OCI-LY3 (cell line): ENCODE measurements around the gene RBM19.

Source experiments
- H2AFZ ChIP-seq: fragments of 200-600, 300-600 bp; shearing (Covaris generic); 2 replicates; pipeline ENCODE4 v1.6.0; 2014; ENCODE audit warnings: antibody characterized with exemption, low read depth, low read length
- H3K27ac ChIP-seq: fragments of 200-600, 300-600 bp; sonication (generic); 2 replicates; pipeline ENCODE4 v1.5.1; 2014; ENCODE audit warnings: mild to moderate bottlenecking, low read length, moderate library complexity, mixed read lengths
- H3K27me3 ChIP-seq: fragments of 200-600, 300-600 bp; sonication (generic); 2 replicates; pipeline ENCODE4 v1.6.1; 2014; ENCODE audit warnings: low read depth, low read length, mixed read lengths
- H3K36me3 ChIP-seq: fragments of 200-600, 300-600 bp; sonication (generic); replicated peaks from 2 replicates; pipeline ENCODE3; 2014; ENCODE audit warnings: low read depth, low read length, mixed read lengths
- H3K4me1 ChIP-seq: fragments of 300-600, 200-600 bp; sonication (generic); 2 replicates; pipeline ENCODE4 v1.6.1; 2014; ENCODE audit warnings: low read length, mixed read lengths
- H3K4me2 ChIP-seq: fragments of 200-600, 300-600 bp; sonication (generic); 2 replicates; pipeline ENCODE4 v1.6.1; 2014; ENCODE audit warnings: low read length, mixed read lengths
- H3K4me3 ChIP-seq: fragments of 300-600, 200-600 bp; sonication (generic); 2 replicates; pipeline ENCODE4 v1.5.1; 2014; ENCODE audit warnings: antibody characterized with exemption, mild to moderate bottlenecking, low read length, moderate library complexity
- H3K79me2 ChIP-seq: fragments of 300-600, 200-600 bp; shearing (Covaris generic); 2 replicates; pipeline ENCODE4 v1.6.1; 2014; ENCODE audit warnings: mild to moderate bottlenecking, low read length, mixed read lengths
- H3K9ac ChIP-seq: fragments of 300-600, 200-600 bp; shearing (Covaris generic); 2 replicates; pipeline ENCODE4 v1.6.0; 2014; ENCODE audit warnings: mild to moderate bottlenecking, low read length, moderate library complexity
- H3K9me3 ChIP-seq: fragments of 200-600, 300-600 bp; shearing (Covaris generic); 2 replicates; pipeline ENCODE4 v1.6.1; 2014; ENCODE audit warnings: low read length, mixed read lengths; ENCODE audit not compliant: insufficient read depth
- H4K20me1 ChIP-seq: fragments of 200-600, 300-600 bp; sonication (generic); 2 replicates; pipeline ENCODE4 v1.6.1; 2016; ENCODE audit warnings: low read length, mixed read lengths; ENCODE audit not compliant: insufficient read depth
- EZH2phosphoT487 ChIP-seq: fragments of 200-600 bp; shearing (Covaris generic); IDR thresholded peaks from 2 replicates; pipeline ENCODE4 v1.6.1; 2018; ENCODE audit warnings: antibody characterized with exemption, mixed run types, low read depth
- TF ChIP-seq, protein P1 (sequence below): fragments of 200-600, 300-600 bp; sonication (generic); IDR thresholded peaks from 2 replicates; pipeline ENCODE4 v1.5.1; 2014; ENCODE audit warnings: antibody characterized with exemption, low read length, low read depth

RBM19 gene

DNA sequence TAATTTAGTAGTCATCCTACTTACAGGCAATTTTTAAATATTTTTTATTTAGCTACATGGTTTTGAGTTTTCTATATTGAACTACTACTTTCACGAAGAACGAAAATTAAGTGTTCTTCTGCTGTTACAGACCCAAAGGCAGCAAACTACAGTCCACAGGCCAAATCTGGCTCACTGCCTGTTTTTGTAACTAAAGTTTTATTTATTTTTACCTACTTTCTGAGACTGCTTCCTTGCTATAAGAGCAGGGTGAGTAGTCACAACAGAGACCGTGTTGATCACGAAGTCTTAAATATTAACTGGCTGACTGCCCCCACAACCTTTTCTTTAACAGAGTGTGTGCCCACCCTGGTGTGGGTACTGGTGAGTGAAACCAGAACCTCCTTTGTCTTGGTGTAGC is 11.6 kb downstream of the RBM19 start:
- Histone ChIP-seq H3K4me2 (no peak overlapping the region), H3K27me3 (no peaks in the 10 kb centered on the region), H3K79me2 (no peaks in the 10 kb centered on the region), H3K4me3 (no peak overlapping the region), H3K36me3 (peaks cover 31% of the 10 kb centered on the region), H2AFZ (no peak overlapping the region), H3K4me1 (peaks cover 7% of the 10 kb centered on the region; the same call in 1 of the 2 replicates), H3K27ac (no peak overlapping the region), H4K20me1 (no peaks in the 10 kb centered on the region), H3K9ac (no peak overlapping the region), H3K9me3 (no peaks in the 10 kb centered on the region)
- TF ChIP-seq, protein P1, sequence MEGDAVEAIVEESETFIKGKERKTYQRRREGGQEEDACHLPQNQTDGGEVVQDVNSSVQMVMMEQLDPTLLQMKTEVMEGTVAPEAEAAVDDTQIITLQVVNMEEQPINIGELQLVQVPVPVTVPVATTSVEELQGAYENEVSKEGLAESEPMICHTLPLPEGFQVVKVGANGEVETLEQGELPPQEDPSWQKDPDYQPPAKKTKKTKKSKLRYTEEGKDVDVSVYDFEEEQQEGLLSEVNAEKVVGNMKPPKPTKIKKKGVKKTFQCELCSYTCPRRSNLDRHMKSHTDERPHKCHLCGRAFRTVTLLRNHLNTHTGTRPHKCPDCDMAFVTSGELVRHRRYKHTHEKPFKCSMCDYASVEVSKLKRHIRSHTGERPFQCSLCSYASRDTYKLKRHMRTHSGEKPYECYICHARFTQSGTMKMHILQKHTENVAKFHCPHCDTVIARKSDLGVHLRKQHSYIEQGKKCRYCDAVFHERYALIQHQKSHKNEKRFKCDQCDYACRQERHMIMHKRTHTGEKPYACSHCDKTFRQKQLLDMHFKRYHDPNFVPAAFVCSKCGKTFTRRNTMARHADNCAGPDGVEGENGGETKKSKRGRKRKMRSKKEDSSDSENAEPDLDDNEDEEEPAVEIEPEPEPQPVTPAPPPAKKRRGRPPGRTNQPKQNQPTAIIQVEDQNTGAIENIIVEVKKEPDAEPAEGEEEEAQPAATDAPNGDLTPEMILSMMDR = no peak
- TF ChIP-seq EZH2phosphoT487 = no peak

DNA sequence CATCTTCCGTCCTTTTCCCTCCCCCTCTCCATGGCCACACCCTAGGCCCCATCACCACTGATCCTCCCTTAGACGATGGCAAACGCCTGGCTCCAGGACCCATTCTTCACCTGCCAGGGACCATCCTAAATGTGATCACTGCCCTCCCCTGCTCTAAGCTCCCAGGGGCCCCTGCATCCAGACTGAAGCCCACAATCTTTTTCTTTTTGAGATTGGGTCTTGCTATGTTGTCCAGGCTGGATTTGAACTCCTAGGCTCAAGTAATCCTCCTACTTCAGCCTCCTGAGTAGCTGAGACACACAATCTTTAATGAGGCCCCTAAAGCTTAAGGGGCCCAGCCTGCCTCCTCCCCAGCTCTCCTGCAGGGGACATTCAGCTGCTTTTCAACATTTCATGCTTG is 15.3 kb downstream of the RBM19 start:
- Histone ChIP-seq H3K27ac (no peak overlapping the region), H3K4me2 (no peak overlapping the region), H3K36me3 (peaks cover 42% of the 10 kb centered on the region), H3K9ac (no peak overlapping the region), H2AFZ (no peak overlapping the region), H4K20me1 (no peaks in the 10 kb centered on the region), H3K79me2 (no peaks in the 10 kb centered on the region), H3K4me3 (no peak overlapping the region), H3K9me3 (no peaks in the 10 kb centered on the region), H3K27me3 (no peaks in the 10 kb centered on the region), H3K4me1 (peaks cover 7% of the 10 kb centered on the region; the same call in 1 of the 2 replicates)
- TF ChIP-seq, protein P1 = no peak
- no peak for TF ChIP-seq EZH2phosphoT487

DNA sequence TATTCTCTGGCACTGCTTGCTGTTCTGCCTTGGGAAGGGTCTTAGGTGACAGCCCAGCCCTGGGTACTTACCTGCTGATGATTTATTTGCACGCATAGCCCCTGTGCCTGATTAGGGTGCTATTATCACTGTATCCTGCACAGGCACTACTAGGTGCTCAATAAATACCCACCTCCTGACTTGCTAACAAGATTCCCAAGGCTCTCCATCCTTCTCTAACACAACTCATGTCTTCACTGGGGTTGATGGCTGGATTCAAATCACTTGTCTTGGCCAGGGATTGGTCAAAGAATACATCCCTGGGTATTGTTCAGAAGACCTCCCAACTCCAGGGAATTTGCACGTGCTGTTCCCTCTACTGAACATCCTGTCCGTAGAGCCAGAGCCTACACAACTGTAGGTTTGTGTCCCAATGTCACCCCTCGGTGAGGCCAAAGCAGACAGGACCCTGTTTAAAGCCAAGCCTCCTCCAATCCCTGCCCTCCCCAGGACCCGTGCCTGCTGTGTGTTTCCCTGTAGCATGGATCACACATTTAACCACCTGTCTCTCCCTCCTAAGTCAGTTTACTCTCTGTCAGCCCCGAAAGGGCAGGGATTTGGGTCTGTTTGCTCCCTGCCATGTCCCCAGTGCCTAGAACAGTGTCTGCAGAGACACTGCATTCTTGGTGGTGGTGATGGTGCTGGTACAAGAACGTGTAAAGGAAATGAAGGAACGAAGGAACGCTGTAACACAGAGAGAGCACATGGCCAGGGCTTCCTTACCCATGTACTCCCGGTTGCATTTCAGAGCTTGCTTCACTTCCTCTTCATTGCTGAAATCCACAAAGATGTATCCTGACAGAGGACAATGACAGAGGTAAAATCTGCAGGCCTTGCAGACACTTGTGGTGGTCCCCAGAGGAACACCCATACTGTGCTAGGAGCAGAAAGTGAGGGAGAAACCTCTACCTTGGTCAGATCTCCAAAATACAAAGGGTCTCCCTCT is 16.5 kb downstream of the RBM19 start:
- TF ChIP-seq, protein P1 = no peak
- no peak for TF ChIP-seq EZH2phosphoT487
- no peak overlapping the region for H3K4me3 ChIP-seq
- H3K36me3 ChIP-seq = peaks cover 38% of the 10 kb centered on the region
- peaks cover 7% of the 10 kb centered on the region; the same call in 1 of the 2 replicates for H3K4me1 ChIP-seq
- no peak overlapping the region for H3K4me2 ChIP-seq
- H3K27ac ChIP-seq = no peak overlapping the region
- no peaks in the 10 kb centered on the region for H3K9me3 ChIP-seq
- H3K79me2 ChIP-seq = no peaks in the 10 kb centered on the region
- H2AFZ ChIP-seq = no peak overlapping the region
- no peak overlapping the region for H3K9ac ChIP-seq
- no peaks in the 10 kb centered on the region for H3K27me3 ChIP-seq
- no peaks in the 10 kb centered on the region for H4K20me1 ChIP-seq

DNA sequence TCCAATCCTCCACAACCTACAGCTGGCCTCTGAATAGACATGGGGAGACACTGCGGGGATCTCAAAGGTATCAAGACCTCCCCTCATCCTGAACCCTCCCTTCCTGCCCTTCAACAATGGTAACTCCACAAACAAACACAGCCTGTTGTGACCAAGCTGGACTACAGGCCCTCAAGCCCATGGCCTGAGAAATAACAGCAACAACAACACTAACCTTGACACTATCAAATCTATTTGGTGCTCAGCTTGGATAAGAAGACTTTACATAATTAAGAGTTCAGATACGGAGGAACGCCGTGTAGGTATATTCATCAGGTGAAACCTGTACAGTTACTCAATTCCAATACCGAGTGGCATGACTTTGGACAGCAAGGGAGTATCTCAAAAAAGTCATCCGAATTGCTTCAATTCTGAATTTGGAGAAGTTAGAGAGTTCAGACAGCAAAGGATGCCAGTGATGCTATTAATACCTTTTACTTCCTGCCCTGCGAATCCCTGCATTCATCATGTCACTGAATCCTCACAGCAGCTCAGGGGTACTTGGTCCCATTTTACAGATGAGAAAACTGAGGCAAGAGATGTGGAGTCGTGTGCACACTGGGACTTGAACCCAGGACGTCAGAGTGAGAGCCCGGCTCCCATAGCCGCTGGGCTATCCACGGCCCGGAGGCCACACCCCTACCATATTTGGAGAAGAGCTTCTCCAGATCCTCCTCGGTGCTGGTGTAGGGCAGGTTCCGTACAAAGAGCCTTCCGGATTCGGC is 17.8 kb downstream of the RBM19 start:
- Histone ChIP-seq H3K4me2 (no peak overlapping the region), H3K4me3 (no peak overlapping the region), H3K27me3 (no peaks in the 10 kb centered on the region), H3K9me3 (no peaks in the 10 kb centered on the region), H3K9ac (no peak overlapping the region), H4K20me1 (no peaks in the 10 kb centered on the region), H3K4me1 (peaks cover 7% of the 10 kb centered on the region; the same call in 1 of the 2 replicates), H3K27ac (no peak overlapping the region), H3K36me3 (peaks cover 37% of the 10 kb centered on the region), H3K79me2 (no peaks in the 10 kb centered on the region), H2AFZ (no peak overlapping the region)
- TF ChIP-seq, protein P1 = no peak
- no peak for TF ChIP-seq EZH2phosphoT487
